Aorta (tissue), 5 donors: ENCODE results near the gene CHRNB4. TPM values are rescaled to one million over a fixed set of nuclear protein-coding genes. Genes with fewer than 3 reads are reported as not detected.
"Not testable (repeated sequence)": the region's sequence is repeated elsewhere in the genome, so short reads cannot be mapped to it uniquely, and the experiment has no call there.

Experiments
- ATAC-seq: fragments of 200-7000 bp; cut with Tn5 transposase; one replicate; pipeline ENCODE4 v1.9.1; 2022; ENCODE audit warnings: moderate library complexity; ENCODE audit not compliant: low FRiP score
- DNase-seq, 2 donors: peaks; one replicate each; pipeline ENCODE4 v3.0.0-alpha.2; 2020
- H3K27ac ChIP-seq, 2 donors: one replicate each; pipeline ENCODE4 v1.5.1; 2013; ENCODE audit warnings: low read length in 2 of 2, mild to moderate bottlenecking in 2 of 2, moderate library complexity in 2 of 2, control low read depth in 1 of 2, inconsistent platforms in 1 of 2, low read depth in 1 of 2
- H3K27me3 ChIP-seq, 2 donors: one replicate each; pipeline ENCODE4 v1.6.1; 2013; ENCODE audit warnings: control low read depth in 1 of 2, low read length in 1 of 2, mild to moderate bottlenecking in 1 of 2, moderate library complexity in 1 of 2; ENCODE audit not compliant: insufficient read depth in 2 of 2, control insufficient read depth in 1 of 2
- H3K36me3 ChIP-seq, 2 donors: one replicate each; pipeline ENCODE4 v1.6.1; 2013; ENCODE audit warnings: control low read depth in 1 of 2, low read length in 1 of 2, mild to moderate bottlenecking in 1 of 2; ENCODE audit not compliant: insufficient read depth in 2 of 2, control insufficient read depth in 1 of 2
- H3K4me1 ChIP-seq, 2 donors: one replicate each; pipeline ENCODE4 v1.6.1; 2013; ENCODE audit warnings: low read length in 2 of 2, control low read depth in 1 of 2, mild to moderate bottlenecking in 1 of 2, moderate library complexity in 1 of 2; ENCODE audit not compliant: insufficient read depth in 2 of 2, control insufficient read depth in 1 of 2
- H3K4me3 ChIP-seq, 2 donors: one replicate each; pipeline ENCODE4 v1.5.1; 2013; ENCODE audit warnings: low read length in 2 of 2, control low read depth in 1 of 2, mild to moderate bottlenecking in 1 of 2
- H3K9me3 ChIP-seq: one replicate; pipeline ENCODE4 v1.6.1; 2013; ENCODE audit warnings: mild to moderate bottlenecking, low read length; ENCODE audit not compliant: control insufficient read depth
- WGBS, 2 donors: extraction: QIAGEN DNeasy Blood & Tissue Kit; methylation state at CpG; one replicate each; pipeline ENCODE4 v1.1.7; 2013; 5-methylcytosine and 5-hydroxymethylcytosine counted together
- intact Hi-C, 2 donors: fragments of 100-400 bp; cut with DNase I; formaldehyde crosslinking; loops; one replicate each; pipeline versions ENCODE4 v1.14.2 to v1.15.0; 2022
- polyA plus RNA-seq, 2 donors: library from polyadenylated mRNA; stranded (reverse); fragments of 200-250 nt; gene quantifications; one replicate each; pipeline ENCODE4 v1.2.3, GENCODE V29; 2013
- total RNA-seq, 2 donors: library from RNA; stranded (reverse); fragmentation: NEBNext Ultra II Directional; extraction: Animal tissue kit (Norgen Biotek cat#: 25700); gene quantifications; one replicate each; pipeline ENCODE4 v1.2.1, GENCODE V29; 2021
- donor health status: healthy with polysubstance abuse.
- donor health status: Bipolar disorder and iron deficiency.
- donor health status: DM: no; HTN: no; CAD: no.
- donor health status: DM: no; HTN: no; CAD: no.
- donor health status: DM: yes; HTN: yes; CAD: no.

The CHRNB4 gene
- total and polyA plus RNA-seq, 4 donors = not detected

DNA sequence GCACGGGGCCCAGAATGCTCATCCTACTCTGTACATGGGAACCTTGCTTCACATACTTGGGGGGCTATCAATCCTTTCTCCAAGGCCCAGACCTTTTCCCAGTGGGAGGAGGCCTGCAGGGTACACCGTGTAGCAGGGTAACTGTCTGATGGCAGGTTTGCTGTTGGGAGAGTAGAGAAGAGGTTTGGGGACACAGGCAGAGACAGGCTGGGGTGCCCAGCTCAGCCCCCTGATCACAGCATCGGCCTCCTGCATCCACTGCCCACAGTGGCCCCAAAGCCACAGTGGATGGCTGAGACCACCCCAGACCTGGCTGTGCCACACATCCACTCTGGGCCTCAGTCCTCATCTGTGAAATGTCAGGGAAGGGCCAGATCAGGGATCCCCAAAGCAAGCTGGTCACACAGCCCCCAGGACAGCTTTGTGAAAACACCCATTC is 25.8 kb downstream of the CHRNB4 start:
- Histone ChIP-seq H3K27ac (no peak overlapping the region), H3K4me3 (no peak overlapping the region), H3K27me3 (no peaks in the 10 kb centered on the region), H3K9me3 (no peaks in the 10 kb centered on the region), H3K4me1 (no peaks in the 10 kb centered on the region), H3K36me3 (no peaks in the 10 kb centered on the region)
- DNase-seq = no peak
- WGBS, 2 donors = 72 to 94% methylated on average over 3 of the region's 3 CpGs
- intact Hi-C loops = loop anchor here (5.0 to 10.0 kb wide), 3 partner anchors 137 to 570 kb away; no protein-coding TSS in a partner anchor
- no peak for ATAC-seq

DNA sequence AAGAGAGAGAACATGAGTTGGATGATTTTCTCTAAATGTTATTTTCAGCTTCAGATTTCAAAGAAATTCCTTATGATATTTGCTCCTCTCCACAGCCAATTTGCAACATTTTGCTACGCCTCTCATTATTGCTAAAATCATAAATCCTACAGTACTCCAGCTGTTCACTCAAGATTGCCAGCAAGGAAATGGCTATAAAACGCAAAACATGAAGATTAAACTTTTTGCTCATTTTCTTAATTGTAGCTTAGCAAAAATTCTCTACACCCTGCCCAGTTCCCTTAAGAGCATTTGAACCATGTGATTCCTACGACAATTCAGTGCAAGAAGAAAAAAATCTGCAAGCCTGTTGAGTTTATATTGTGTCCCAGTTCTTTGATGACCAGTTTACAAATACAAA is 27.0 kb downstream of the CHRNB4 start:
- intact Hi-C loops = loop anchor here in 1 of 2 donors (10.0 kb wide), 1 partner anchor 571 kb away; no protein-coding TSS in a partner anchor
- no peaks in the 10 kb centered on the region for H3K27me3 ChIP-seq
- ATAC-seq = no peak

DNA sequence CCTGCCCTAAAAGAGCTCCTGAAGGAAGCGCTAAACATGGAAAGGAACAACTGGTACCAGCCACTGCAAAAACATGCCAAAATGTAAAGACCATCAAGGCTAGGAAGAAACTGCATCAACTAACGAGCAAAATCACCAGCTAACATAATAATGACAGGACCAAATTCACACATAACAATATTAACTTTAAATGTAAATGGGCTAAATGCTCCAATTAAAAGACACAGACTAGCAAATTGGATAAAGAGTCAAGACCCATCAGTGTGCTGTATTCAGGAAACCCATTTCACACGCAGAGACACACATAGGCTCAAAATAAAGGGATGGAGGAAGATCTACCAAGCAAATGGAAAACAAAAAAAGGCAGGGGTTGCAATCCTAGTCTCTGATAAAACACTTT is 31.5 kb downstream of the CHRNB4 start:
- intact Hi-C loops, H3K4me3 ChIP-seq, H3K27ac ChIP-seq, H3K4me1 ChIP-seq, H3K9me3 ChIP-seq, ATAC-seq, H3K27me3 ChIP-seq, DNase-seq, H3K36me3 ChIP-seq: not testable (repeated sequence)
- 78 to 83% methylated on average over 2 to 3 of the region's 3 CpGs for WGBS, 2 donors

More for the DNA sequence above, 27.0 kb downstream of the CHRNB4 start:
- H3K4me1 ChIP-seq = no peaks in the 10 kb centered on the region
- H3K4me3 ChIP-seq = no peak overlapping the region
- H3K36me3 ChIP-seq = no peaks in the 10 kb centered on the region
- H3K9me3 ChIP-seq = no peaks in the 10 kb centered on the region
- no peak overlapping the region for H3K27ac ChIP-seq
- DNase-seq = no peak
- 51 to 58% methylated on average over 3 of the region's 3 CpGs for WGBS, 2 donors

DNA sequence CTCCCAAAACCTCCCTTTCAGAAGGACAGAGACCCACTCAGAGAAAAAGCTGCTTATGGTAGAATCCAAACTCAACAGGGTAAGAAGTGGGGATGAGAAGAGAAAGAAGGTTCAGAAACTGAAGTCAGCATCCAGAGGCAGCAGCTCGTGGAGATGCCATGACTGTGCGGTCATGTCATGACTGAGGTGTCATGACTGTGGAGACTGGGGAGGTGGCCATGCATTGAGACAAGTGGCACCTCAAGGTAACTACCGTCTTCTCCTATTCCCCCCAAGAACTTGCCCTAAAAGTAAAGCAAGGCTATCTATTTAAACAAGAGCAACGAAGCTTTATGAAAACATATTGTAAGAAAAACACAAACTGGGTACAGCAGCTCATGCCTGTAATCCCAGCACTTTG is 35.3 kb downstream of the CHRNB4 start:
- no peak overlapping the region for H3K27ac ChIP-seq
- H3K4me3 ChIP-seq = no peak overlapping the region
- no peaks in the 10 kb centered on the region for H3K27me3 ChIP-seq
- no peaks in the 10 kb centered on the region for H3K36me3 ChIP-seq
- 79 to 90% methylated on average over 4 of the region's 4 CpGs for WGBS, 2 donors
- DNase-seq (no peak), ATAC-seq (no peak)
- intact Hi-C loops = no loop called here
- no peaks in the 10 kb centered on the region for H3K9me3 ChIP-seq
- H3K4me1 ChIP-seq = no peaks in the 10 kb centered on the region

DNA sequence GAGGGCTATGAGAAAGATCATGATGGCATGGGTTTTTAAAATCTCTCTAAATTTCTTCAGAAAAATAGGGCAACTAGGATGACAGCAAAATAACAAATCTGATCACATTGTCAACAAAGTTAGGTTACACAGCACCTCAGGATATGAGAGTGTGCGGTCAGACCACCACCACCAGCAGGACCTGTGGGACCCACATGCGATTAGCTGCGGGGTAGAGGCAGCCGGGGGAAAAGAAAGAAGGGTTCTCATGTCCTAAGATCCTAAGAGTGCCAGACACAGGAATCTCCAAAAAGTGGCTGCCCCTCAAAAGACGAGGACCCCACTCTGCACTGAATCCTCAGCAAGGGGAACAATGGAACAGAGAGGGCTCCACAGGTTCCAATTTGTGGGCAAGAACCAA is 35.8 kb downstream of the CHRNB4 start:
- H3K4me1 ChIP-seq = no peaks in the 10 kb centered on the region
- no peak for ATAC-seq
- H3K9me3 ChIP-seq = no peaks in the 10 kb centered on the region
- no peak for DNase-seq
- H3K4me3 ChIP-seq = no peak overlapping the region
- intact Hi-C loops = no loop called here
- no peaks in the 10 kb centered on the region for H3K36me3 ChIP-seq
- H3K27ac ChIP-seq = no peak overlapping the region
- 89 to 91% methylated on average over 5 of the region's 5 CpGs for WGBS, 2 donors
- no peaks in the 10 kb centered on the region for H3K27me3 ChIP-seq

DNA sequence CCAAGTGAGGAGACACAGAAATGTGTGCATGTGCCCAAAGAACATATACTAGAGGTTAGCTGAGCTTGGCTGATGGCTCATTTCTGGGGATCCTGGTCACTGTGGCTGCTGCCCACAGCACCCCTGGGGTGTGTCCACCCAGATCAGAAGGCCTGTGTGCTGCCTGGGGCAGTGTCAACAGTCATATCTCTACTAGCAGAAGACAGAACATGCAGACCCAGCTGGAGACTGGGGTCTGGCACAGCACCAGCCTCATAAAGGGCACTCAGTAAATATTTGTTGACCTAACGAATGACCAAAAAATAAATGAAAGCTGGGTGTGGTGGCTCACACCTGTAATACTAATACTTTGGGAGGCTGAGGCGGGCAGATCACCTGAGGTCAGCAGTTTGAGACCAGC is 36.6 kb downstream of the CHRNB4 start:
- Histone ChIP-seq H3K27me3 (no peaks in the 10 kb centered on the region), H3K9me3 (no peaks in the 10 kb centered on the region), H3K36me3 (no peaks in the 10 kb centered on the region), H3K4me1 (no peaks in the 10 kb centered on the region), H3K4me3 (no peak overlapping the region), H3K27ac (no peak overlapping the region)
- no peak for DNase-seq
- intact Hi-C loops = no loop called here
- 93 to 98% methylated on average over 2 of the region's 2 CpGs for WGBS, 2 donors
- ATAC-seq = no peak

DNA sequence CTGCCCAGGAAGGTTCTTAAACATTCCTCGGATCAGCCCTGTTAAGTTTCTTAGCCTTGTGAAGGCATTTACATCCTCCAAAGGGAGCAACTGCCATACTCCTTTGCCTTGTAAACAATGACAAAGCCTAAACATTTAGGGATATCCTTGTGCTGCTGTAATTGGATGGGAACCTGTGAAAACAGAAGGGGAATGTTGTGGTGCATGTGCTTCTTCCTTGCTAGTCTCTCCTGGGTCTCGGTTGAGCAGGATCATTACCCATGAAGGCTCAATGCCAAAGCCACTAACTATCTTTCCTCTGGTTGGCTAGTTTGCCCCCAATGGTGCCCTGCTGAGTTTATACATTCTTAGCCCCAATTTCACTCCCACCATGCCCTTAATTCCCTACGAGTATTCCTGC is 37.5 kb downstream of the CHRNB4 start:
- H3K4me3 ChIP-seq = no peak overlapping the region
- H3K4me1 ChIP-seq = no peaks in the 10 kb centered on the region
- H3K27ac ChIP-seq = no peak overlapping the region
- no peaks in the 10 kb centered on the region for H3K36me3 ChIP-seq
- 53 to 58% methylated on average over 3 of the region's 3 CpGs for WGBS, 2 donors
- H3K9me3 ChIP-seq = no peaks in the 10 kb centered on the region
- H3K27me3 ChIP-seq = no peaks in the 10 kb centered on the region
- no peak for ATAC-seq
- no peak for DNase-seq
- intact Hi-C loops = no loop called here

DNA sequence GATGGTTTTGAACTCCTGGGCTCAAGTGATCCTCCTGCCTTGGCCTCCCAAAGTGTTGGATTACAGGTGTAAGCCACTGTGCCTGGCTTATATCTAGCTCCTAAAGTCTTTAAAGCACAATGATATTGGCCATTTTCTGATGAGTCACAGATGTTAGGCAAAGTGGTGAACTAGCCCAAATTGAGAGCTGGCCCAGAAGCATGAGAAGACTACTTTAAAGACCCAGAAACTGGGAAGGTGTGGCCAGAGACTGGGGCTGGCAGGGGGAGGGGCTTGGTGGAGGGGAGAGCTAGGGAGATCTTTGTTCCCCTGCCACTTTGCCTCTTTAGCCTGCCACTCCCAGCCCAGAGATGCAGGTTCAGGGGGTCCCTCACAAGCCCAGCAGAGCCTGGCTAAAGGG is 41.8 kb downstream of the CHRNB4 start:
- intact Hi-C loops = no loop called here
- H3K27ac ChIP-seq = no peak overlapping the region
- ATAC-seq (no peak), DNase-seq (no peak)
- H3K4me1 ChIP-seq = no peaks in the 10 kb centered on the region
- H3K27me3 ChIP-seq = no peaks in the 10 kb centered on the region
- H3K36me3 ChIP-seq = no peaks in the 10 kb centered on the region
- no peak overlapping the region for H3K4me3 ChIP-seq
- no peaks in the 10 kb centered on the region for H3K9me3 ChIP-seq

DNA sequence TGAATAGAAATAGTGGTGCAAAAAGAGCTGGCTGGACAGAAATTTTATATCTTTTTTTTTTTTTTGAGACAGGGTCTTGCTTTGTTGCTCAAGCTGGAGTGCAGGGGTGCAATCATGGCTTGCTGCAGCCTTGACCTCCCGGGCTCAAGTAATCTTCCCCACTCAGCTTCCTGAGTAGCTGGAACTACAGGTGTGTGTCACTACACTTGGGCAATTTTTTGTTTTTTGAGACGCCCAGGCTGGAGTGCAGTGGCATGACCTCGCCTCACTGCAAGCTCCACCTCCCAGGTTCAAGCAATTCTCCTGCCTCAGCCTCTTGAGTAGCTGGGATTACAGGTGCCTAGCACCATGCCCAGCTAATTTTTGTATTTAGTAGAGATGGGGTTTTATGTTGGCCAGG is 42.7 kb downstream of the CHRNB4 start:
- H3K4me3 ChIP-seq = no peak overlapping the region
- H3K27ac ChIP-seq = no peak overlapping the region
- no peaks in the 10 kb centered on the region for H3K4me1 ChIP-seq
- ATAC-seq (no peak), DNase-seq (no peak)
- no peaks in the 10 kb centered on the region for H3K36me3 ChIP-seq
- intact Hi-C loops = no loop called here
- WGBS, 2 donors = 83 to 88% methylated on average over 3 of the region's 3 CpGs
- H3K9me3 ChIP-seq = no peaks in the 10 kb centered on the region
- no peaks in the 10 kb centered on the region for H3K27me3 ChIP-seq
